ENCODE results near the gene APOO. TPM values are rescaled to one million over a fixed set of nuclear protein-coding genes. Genes with fewer than 3 reads are reported as not detected.

Gene APOO
- total and polyA plus RNA-seq, 2 of the 13 experiments (the other 11 are each of a cell fraction or from before 2014, with no cell fraction given): 9.7 to 22.1 TPM

- no peaks in the 10 kb centered on the region for H3K9me3 ChIP-seq (ENCODE audit: low read length)
- peak; percentile 50 for DNase-seq (ENCODE audit: low spot score)
- H3K79me2 ChIP-seq (ENCODE audit: insufficient read depth, low read length): peaks cover 5% of the 10 kb centered on the region
- TF ChIP-seq KDM3A (CRISPR knock-in tag; IDR thresholded peaks at IDR 0.05; ENCODE audit: low read depth) (no peak), STAG1 (CRISPR knock-in tag; IDR thresholded peaks at IDR 0.05) (peak; percentile 85), ZNF512B (CRISPR knock-in tag; IDR thresholded peaks at IDR 0.05; ENCODE audit: borderline replicate concordance) (no peak), RAD21 (CRISPR knock-in tag; IDR thresholded peaks at IDR 0.05) (0 out of 2 replicates have a peak, but pooled peaks have one; percentile 30), CTCF (CRISPR knock-in tag; IDR thresholded peaks at IDR 0.05) (peak; percentile 63), ZBTB10 (CRISPR knock-in tag; IDR thresholded peaks at IDR 0.05; ENCODE audit: borderline replicate concordance) (no peak), CREB1 (IDR thresholded peaks at IDR 0.05) (no peak), CREB1 (CRISPR knock-in tag; IDR thresholded peaks at IDR 0.05) (no peak), SMC3 (IDR thresholded peaks at IDR 0.05; ENCODE audit: low read length) (peak; percentile 58), ZFP41 (CRISPR knock-in tag; IDR thresholded peaks at IDR 0.05; ENCODE audit: borderline replicate concordance) (no peak), HOXA7 (CRISPR knock-in tag; IDR thresholded peaks at IDR 0.05) (no peak), ARID3A (IDR thresholded peaks at IDR 0.05; ENCODE audit: low read depth, low read length) (peak; percentile 78; the same call in 1 of the 2 replicates), ZNF33A (CRISPR knock-in tag; IDR thresholded peaks at IDR 0.05; ENCODE audit: borderline replicate concordance) (no peak)
- no peak for FAIRE-seq
- H3K36me3 ChIP-seq (replicated peaks in 1 of 2; ENCODE audit: control insufficient read depth in 1 of 2, insufficient read depth in 2 of 2, low read length in 2 of 2): no peaks in the 10 kb centered on the region
- 8% methylated on average over 1 of the region's 2 CpGs for WGBS (ENCODE audit: low lambda C conversion rate)
- H3K27ac ChIP-seq (ENCODE audit: extremely low read length, insufficient read depth, low read length): no peak overlapping the region
- peak; percentile 67 for ATAC-seq
- intact Hi-C loops (cut with micrococcal nuclease; ENCODE audit: unreplicated experiment): loop anchor here (1.0 to 5.0 kb wide), 4 partner anchors 60 to 208 kb away; no protein-coding TSS in a partner anchor
- H2AFZ ChIP-seq (ENCODE audit: low read length): no peak overlapping the region
- H3K4me1 ChIP-seq (ENCODE audit: insufficient read depth, low read length): peaks cover 60% of the 10 kb centered on the region
- H3K4me3 ChIP-seq (replicated peaks in 1 of 3; ENCODE audit: insufficient read depth in 1 of 3, low read depth in 2 of 3, low read length in 3 of 3): peak overlapping the region in 1 of 3 experiments; percentile 33; a peak in 2 of 6 replicates
- in situ Hi-C loops (cut with HindIII; ENCODE audit: extremely low pct_ligation_motif_present, low pct_unique_long_range_greater_than_20kb): loop anchor here (5.0 kb wide), 3 partner anchors 120 to 210 kb away; partner anchors contain the start of gene SAT1
- H3K9ac ChIP-seq (ENCODE audit: insufficient read depth, low read depth, low read length): peak overlapping the region; percentile 22; the same call in 1 of the 2 replicates
- no peaks in the 10 kb centered on the region for H3K27me3 ChIP-seq (ENCODE audit: control insufficient read depth in 1 of 2, insufficient read depth in 2 of 2, low read length in 2 of 2)
- no peaks in the 10 kb centered on the region for H4K20me1 ChIP-seq (ENCODE audit: insufficient read depth, low read length)
- peak overlapping the region; percentile 71 for H3K4me2 ChIP-seq (ENCODE audit: low read depth, low read length)
- no TSS peak for BruUV-seq (replicated peaks)
- POLR2A ChIA-PET: interaction anchor here (0.9 to 3.1 kb wide), 7 partner anchors 76 to 208 kb away, joined by 3 to 91 read pairs (median 7); partner anchors contain the start of genes ACOT9 and SAT1
- CTCF ChIA-PET (ENCODE audit: low intra/inter-chr PET ratio, low total read pairs): interaction anchor here (1.0 to 2.7 kb wide), 5 partner anchors 30 to 207 kb away, joined by 3 to 50 read pairs (median 27); partner anchors contain the start of gene SAT1
Measured at GRCh38 chrX:23902419-23902818, 5.3 kb downstream of the APOO start.
